DND-41 (cell line): ENCODE data around the gene TNC.

Experiments
- ATAC-seq: fragments of 200-7000 bp; cut with Tn5 transposase; 3 replicates; pipeline ENCODE4 v1.9.1; 2021; ENCODE audit warnings: low read depth; ENCODE audit not compliant: insufficient read depth
- DNase-seq: peaks from one replicate; pipeline ENCODE4 v3.0.0-alpha.2; 2020
- H2AFZ ChIP-seq: 2 replicates; pipeline ENCODE4 v1.6.0; 2012; ENCODE audit warnings: low read depth, low read length
- H3K27ac ChIP-seq: 2 replicates; pipeline ENCODE4 v1.5.1; 2012; ENCODE audit warnings: low read length, inconsistent platforms
- H3K27me3 ChIP-seq: fragments of 200-600 bp; sonication (generic); 2 replicates; pipeline ENCODE4 v1.6.0; 2012; ENCODE audit warnings: low read length, mild to moderate bottlenecking, inconsistent platforms; ENCODE audit not compliant: insufficient read depth, poor library complexity
- H3K36me3 ChIP-seq: 2 replicates; pipeline ENCODE4 v1.5.1; 2012; ENCODE audit warnings: low read length, inconsistent platforms; ENCODE audit not compliant: insufficient read depth
- H3K4me1 ChIP-seq: 2 replicates; pipeline ENCODE4 v1.5.1; 2012; ENCODE audit warnings: mild to moderate bottlenecking, low read length; ENCODE audit not compliant: insufficient read depth
- H3K4me2 ChIP-seq: 2 replicates; pipeline ENCODE4 v1.6.0; 2012; ENCODE audit warnings: mild to moderate bottlenecking, moderate library complexity, low read length, inconsistent platforms; ENCODE audit not compliant: insufficient read depth
- H3K4me3 ChIP-seq, 2 experiments: fragments of 200-600 bp in 1 of 2; shearing (Covaris generic) in 1 of 2; 2 replicates each; pipeline ENCODE4 v1.5.1; 2012 to 2016; ENCODE audit warnings: inconsistent platforms in 2 of 2, low read length in 2 of 2, mild to moderate bottlenecking in 2 of 2, low read depth in 1 of 2, moderate library complexity in 1 of 2
- H3K79me2 ChIP-seq: 2 replicates; pipeline ENCODE4 v1.6.0; 2012; ENCODE audit warnings: low read length, inconsistent platforms; ENCODE audit not compliant: insufficient read depth
- H3K9ac ChIP-seq: 2 replicates; pipeline ENCODE4 v1.6.0; 2012; ENCODE audit warnings: low read depth, mild to moderate bottlenecking, inconsistent platforms, low read length, moderate library complexity
- H3K9me3 ChIP-seq: 2 replicates; pipeline ENCODE4 v1.5.1; 2012; ENCODE audit warnings: low read length, moderate library complexity, mild to moderate bottlenecking, inconsistent platforms; ENCODE audit not compliant: insufficient read depth, severe bottlenecking
- H4K20me1 ChIP-seq: 2 replicates; pipeline ENCODE4 v1.6.0; 2012; ENCODE audit warnings: low read length; ENCODE audit not compliant: insufficient read depth
- CTCF ChIP-seq: IDR thresholded peaks from 2 replicates; pipeline ENCODE4 v1.5.1; 2012; ENCODE audit warnings: borderline replicate concordance, low read length, moderate library complexity, mild to moderate bottlenecking; ENCODE audit not compliant: poor library complexity, severe bottlenecking; ENCODE audit errors: extremely low read depth
- EZH2 ChIP-seq: IDR thresholded peaks from 3 replicates; pipeline ENCODE4 v1.6.1; 2012; ENCODE audit warnings: borderline replicate concordance, low read depth, mild to moderate bottlenecking, moderate library complexity, low read length, inconsistent platforms; ENCODE audit not compliant: severe bottlenecking

Gene TNC

DNA sequence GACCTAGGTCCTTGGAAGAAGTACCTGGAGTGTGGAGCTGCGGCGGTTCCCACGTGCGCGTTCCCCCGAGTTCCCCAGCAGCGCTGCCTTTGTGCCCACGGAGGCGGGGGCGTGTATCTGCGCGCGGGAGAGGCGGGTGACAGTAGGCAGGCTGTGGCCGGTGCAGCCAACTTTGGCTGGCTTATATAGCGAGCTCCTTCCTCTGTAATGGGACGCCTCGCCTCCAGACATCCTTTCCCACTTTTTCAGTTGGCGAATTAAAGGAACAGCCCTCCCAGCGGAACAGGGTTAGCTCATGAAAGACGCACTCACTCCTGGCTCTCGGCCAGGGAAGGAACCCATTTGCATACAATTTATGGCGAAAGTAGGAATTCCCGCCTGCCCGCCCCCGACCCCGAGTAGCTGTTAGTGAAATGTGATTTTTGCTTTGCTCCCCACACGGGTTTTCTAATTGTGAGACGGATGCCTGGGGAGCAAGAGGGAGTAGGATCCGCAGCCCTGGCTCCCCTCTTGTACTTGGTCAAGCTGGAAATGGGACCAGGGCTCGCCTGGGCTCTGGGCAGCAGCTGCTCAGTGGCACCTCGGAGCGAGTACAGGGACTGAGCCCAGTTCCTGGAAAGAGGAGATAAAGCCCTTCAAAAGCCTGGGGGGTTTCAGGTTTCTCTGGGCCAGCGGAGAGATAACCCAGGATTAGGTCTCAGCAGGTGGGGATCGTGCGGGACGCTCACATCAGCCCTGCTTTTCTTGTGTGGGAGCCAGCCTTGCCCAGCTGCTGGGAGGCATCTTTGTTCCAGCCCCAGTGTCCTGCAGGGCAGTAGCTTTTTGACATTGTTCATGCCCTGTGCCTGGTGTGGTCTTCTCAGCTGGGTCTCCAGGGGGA lies at the start of gene TNC:
Gene TNC, minus strand, starts transcription at position 159 of the 880 bp plus-strand sequence. CDS start 27,139 bp downstream, outside the sequence.
- Histone ChIP-seq H3K27me3 (peaks cover 9% of the 10 kb centered on the region), H3K9me3 (no peaks in the 10 kb centered on the region), H3K4me1 (no peaks in the 10 kb centered on the region), H3K36me3 (no peaks in the 10 kb centered on the region), H3K9ac (no peak within 1 kb of the TSS), H3K4me3 (no peak within 1 kb of the TSS), H3K27ac (no peak within 1 kb of the TSS), H4K20me1 (no peaks in the 10 kb centered on the region), H3K79me2 (no peaks in the 10 kb centered on the region), H2AFZ (no peak within 1 kb of the TSS), H3K4me2 (no peak within 1 kb of the TSS)
- ATAC-seq, result no peak
- TF ChIP-seq CTCF (no peak), EZH2 (no peak)
- no peak for DNase-seq

GRCh38 chr9:115167175-115167574 lies 49.2 kb upstream of the TNC start:
- DNase-seq, result no peak
- Histone ChIP-seq H3K4me1 (peaks cover 15% of the 10 kb centered on the region), H4K20me1 (no peaks in the 10 kb centered on the region), H3K36me3 (no peaks in the 10 kb centered on the region), H3K9ac (no peak overlapping the region), H3K27me3 (no peaks in the 10 kb centered on the region), H2AFZ (no peak overlapping the region), H3K4me2 (no peak overlapping the region), H3K4me3 (no peak overlapping the region), H3K9me3 (no peaks in the 10 kb centered on the region), H3K79me2 (no peaks in the 10 kb centered on the region), H3K27ac (no peak overlapping the region)
- no peak for TF ChIP-seq CTCF
- TF ChIP-seq EZH2, result no peak
- no peak for ATAC-seq

GRCh38 chr9:115165233-115165632 lies 47.3 kb upstream of the TNC start:
- H3K79me2 ChIP-seq, result no peaks in the 10 kb centered on the region
- H3K27me3 ChIP-seq, result no peaks in the 10 kb centered on the region
- H3K4me1 ChIP-seq, result peaks cover 15% of the 10 kb centered on the region
- H3K4me3 ChIP-seq, result no peak overlapping the region
- H3K36me3 ChIP-seq, result no peaks in the 10 kb centered on the region
- no peaks in the 10 kb centered on the region for H3K9me3 ChIP-seq
- H3K4me2 ChIP-seq, result no peak overlapping the region
- H3K9ac ChIP-seq, result no peak overlapping the region
- ATAC-seq (no peak), DNase-seq (no peak)
- H2AFZ ChIP-seq, result no peak overlapping the region
- no peak for TF ChIP-seq CTCF
- TF ChIP-seq EZH2, result no peak
- no peak overlapping the region for H3K27ac ChIP-seq
- no peaks in the 10 kb centered on the region for H4K20me1 ChIP-seq
